Kidney epithelial cell (primary cell): ENCODE measurements around the gene EMILIN2. TPM values are rescaled to one million over a fixed set of nuclear protein-coding genes. Genes with fewer than 3 reads are reported as not detected.

Experiments
- DNase-seq: peaks from one replicate; pipeline ENCODE4 v3.0.0-alpha.2; 2010; ENCODE audit warnings: low read depth
- H3K27me3 ChIP-seq: 2 replicates; pipeline ENCODE4 v1.6.0; 2011; ENCODE audit warnings: low read length; ENCODE audit not compliant: control insufficient read depth, insufficient read depth
- H3K36me3 ChIP-seq: 2 replicates; pipeline ENCODE4 v1.5.1; 2011; ENCODE audit warnings: low read length; ENCODE audit not compliant: control insufficient read depth, insufficient read depth
- H3K4me3 ChIP-seq: 2 replicates; pipeline ENCODE4 v1.5.1; 2011; ENCODE audit warnings: low read depth, mild to moderate bottlenecking, control low read depth, low read length
- CTCF ChIP-seq: IDR thresholded peaks from 2 replicates; pipeline ENCODE4 v1.5.1; 2011; ENCODE audit warnings: mild to moderate bottlenecking, moderate library complexity, low read length, control low read depth, inconsistent platforms; ENCODE audit not compliant: insufficient read depth, poor library complexity, severe bottlenecking
- total RNA-seq: library from RNA; depleted of rRNA; stranded (reverse); fragments of >200 nt; gene quantifications from 2 replicates; pipeline ENCODE4 v1.2.3, GENCODE V29; 2015

The EMILIN2 gene
- total RNA-seq, 1 donor from 2014 or later, result 27.0 TPM

- Histone ChIP-seq H3K36me3 (no peaks in the 10 kb centered on the region), H3K27me3 (no peaks in the 10 kb centered on the region), H3K4me3 (no peak overlapping the region)
- DNase-seq, result no peak
- TF ChIP-seq CTCF, result no peak
Measured at GRCh38 chr18:2883076-2883735, 36.4 kb downstream of the EMILIN2 start.

GRCh38 chr18:2884706-2885285 lies 38.0 kb downstream of the EMILIN2 start:
- no peak for TF ChIP-seq CTCF
- no peak for DNase-seq
- Histone ChIP-seq H3K36me3 (no peaks in the 10 kb centered on the region), H3K27me3 (no peaks in the 10 kb centered on the region), H3K4me3 (no peak overlapping the region)

- H3K4me3 ChIP-seq, result no peak overlapping the region
- TF ChIP-seq CTCF, result no peak
- no peak for DNase-seq
Measured at GRCh38 chr18:2887470-2887869, 40.7 kb downstream of the EMILIN2 start.

GRCh38 chr18:2889761-2890192 lies 43.0 kb downstream of the EMILIN2 start:
- Histone ChIP-seq H3K27me3 (no peaks in the 10 kb centered on the region), H3K36me3 (no peaks in the 10 kb centered on the region), H3K4me3 (no peak overlapping the region)
- DNase-seq, result no peak
- no peak for TF ChIP-seq CTCF

More at GRCh38 chr18:2887470-2887869, 40.7 kb downstream of the EMILIN2 start:
- Histone ChIP-seq H3K36me3 (no peaks in the 10 kb centered on the region), H3K27me3 (no peaks in the 10 kb centered on the region)

- Histone ChIP-seq H3K27me3 (no peaks in the 10 kb centered on the region), H3K36me3 (no peaks in the 10 kb centered on the region), H3K4me3 (no peak overlapping the region)
- TF ChIP-seq CTCF, result no peak
- no peak for DNase-seq
Measured at GRCh38 chr18:2890606-2891005, 43.8 kb downstream of the EMILIN2 start.
